ENCODE data around the gene RPL36. TPM values are rescaled to one million over a fixed set of nuclear protein-coding genes. Genes with fewer than 3 reads are reported as not detected.

The RPL36 gene
- total and polyA plus RNA-seq, 9 of the 15 experiments (the other 6 are each of a cell fraction or from before 2014, with no cell fraction given) = 350 to 3,412 (median 1,507) TPM

- no peak for TF ChIP-seq CHD7 (IDR thresholded peaks at IDR 0.05; ENCODE audit: low read depth, low read length)
- TF ChIP-seq POU5F1 (IDR thresholded peaks at IDR 0.05; ENCODE audit: borderline replicate concordance, low read depth, low read length, partially characterized antibody) = peak; percentile 73
- no peak for TF ChIP-seq BRF2 (IDR thresholded peaks at IDR 0.05; ENCODE audit: borderline replicate concordance, insufficient read depth, insufficient read length)
- TF ChIP-seq MEF2D (tag; conservative IDR thresholded peaks at IDR 0.05; ENCODE audit: low read depth) = no peak
- no peak for TF ChIP-seq PREB (CRISPR knock-in tag; IDR thresholded peaks at IDR 0.05)
- no peak for TF ChIP-seq KDM4B (IDR thresholded peaks at IDR 0.05; ENCODE audit: borderline replicate concordance in 2 of 2, low read depth in 1 of 2)
- TF ChIP-seq SRF (CRISPR knock-in tag; IDR thresholded peaks at IDR 0.05) = 0 out of 4 replicates have a peak, but pooled peaks of 1 of the 2 experiments have one; percentile 54
- peak; percentile 63; the same call in 1 of the 2 replicates for TF ChIP-seq ETV5 (CRISPR knock-in tag; IDR thresholded peaks at IDR 0.05; ENCODE audit: low read depth)
- TF ChIP-seq MEIS2 (IDR thresholded peaks at IDR 0.05; ENCODE audit: partially characterized antibody) = peak; percentile 99
- 0 out of 2 replicates have a peak, but pooled peaks have one; percentile 28 for TF ChIP-seq ZFPM2 (CRISPR knock-in tag; IDR thresholded peaks at IDR 0.05)
- no peak for TF ChIP-seq EWSR1 (IDR thresholded peaks at IDR 0.05; ENCODE audit: borderline replicate concordance, low read depth, partially characterized antibody)
- TF ChIP-seq SOX6 (IDR thresholded peaks at IDR 0.05) = no peak; the same call in 1 of the 2 replicates
Observed at GRCh38 chr19:5690125-5690954, at the start of gene RPL36 (continued).

Measured in K562 (cell line).